NCI-H1930 (cell line): ENCODE data around the gene GFRA4.

Source experiments
- DNase-seq, 2 experiments: peaks; one replicate each; lab custom pipeline; 2025; lab: John Stamatoyannopoulos, UW

The GFRA4 gene

DNA sequence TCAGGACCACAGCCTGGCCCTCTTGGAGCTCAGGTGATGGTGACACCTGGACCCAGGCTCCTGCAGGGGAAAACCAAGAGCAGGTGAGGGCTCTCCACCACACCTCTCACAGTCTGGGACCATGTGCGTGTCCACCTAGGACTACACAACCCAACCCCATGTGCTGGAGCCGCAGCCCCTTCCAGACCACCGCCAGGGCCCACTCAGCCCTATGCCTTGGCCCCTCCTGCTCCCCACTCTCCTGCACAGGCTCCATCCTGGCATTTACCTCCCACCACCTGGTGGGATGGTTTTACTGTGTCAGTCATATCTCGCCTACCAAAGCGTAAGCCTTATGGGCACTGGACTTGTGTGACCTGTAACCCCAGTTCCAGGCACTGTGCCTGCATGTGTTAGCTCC lies 31.7 kb upstream of the GFRA4 start:
- DNase-seq = no peak

DNA sequence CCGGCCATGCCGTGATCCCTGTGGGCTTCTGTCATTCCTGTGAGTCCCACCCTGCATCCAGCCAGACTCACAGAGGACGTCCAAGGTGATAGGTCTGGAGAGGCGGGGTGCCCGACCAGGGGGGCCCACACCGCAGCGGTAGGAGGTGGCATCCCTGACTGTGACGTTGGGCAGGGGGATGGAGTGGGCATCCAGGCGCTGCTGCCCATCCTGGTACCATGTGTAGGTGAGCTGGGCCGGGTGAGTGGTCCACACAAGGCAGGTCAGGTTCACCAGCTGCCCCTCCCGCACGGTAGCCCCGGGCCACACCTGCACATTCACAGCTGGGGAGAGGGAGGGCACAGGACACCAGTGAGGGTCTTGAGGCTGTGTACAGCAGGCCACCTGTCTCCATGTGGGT lies 30.2 kb upstream of the GFRA4 start:
- DNase-seq = no peak

DNA sequence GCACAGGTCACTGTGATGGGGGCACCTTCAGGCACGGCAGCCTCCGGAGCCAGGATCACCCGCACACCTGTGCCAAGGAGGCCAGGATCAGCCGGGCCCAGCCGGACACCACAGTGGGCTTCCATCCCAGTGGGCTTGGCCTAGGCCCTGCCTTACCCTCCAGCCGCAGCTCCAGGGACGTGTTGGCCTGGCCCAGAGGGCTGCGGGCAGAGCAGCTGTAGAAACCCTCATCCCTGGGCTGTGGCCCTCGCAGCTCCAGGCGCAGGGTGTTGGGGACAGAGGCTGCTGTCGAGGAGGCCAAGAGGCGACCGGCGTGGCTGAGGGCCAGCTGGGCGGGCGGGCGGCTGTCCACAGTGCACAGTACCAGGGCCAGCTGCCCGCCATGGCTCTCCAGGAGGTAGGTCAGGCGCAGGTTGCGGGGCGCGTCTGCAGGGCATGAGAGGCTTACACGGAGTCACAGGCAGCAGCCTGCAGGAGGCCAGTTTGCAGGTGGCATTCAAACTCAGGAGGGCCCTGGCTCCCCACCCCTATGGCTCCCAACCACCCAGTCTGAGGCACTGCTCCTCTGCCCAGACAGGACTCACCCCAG lies 29.6 kb upstream of the GFRA4 start:
- no peak for DNase-seq

DNA sequence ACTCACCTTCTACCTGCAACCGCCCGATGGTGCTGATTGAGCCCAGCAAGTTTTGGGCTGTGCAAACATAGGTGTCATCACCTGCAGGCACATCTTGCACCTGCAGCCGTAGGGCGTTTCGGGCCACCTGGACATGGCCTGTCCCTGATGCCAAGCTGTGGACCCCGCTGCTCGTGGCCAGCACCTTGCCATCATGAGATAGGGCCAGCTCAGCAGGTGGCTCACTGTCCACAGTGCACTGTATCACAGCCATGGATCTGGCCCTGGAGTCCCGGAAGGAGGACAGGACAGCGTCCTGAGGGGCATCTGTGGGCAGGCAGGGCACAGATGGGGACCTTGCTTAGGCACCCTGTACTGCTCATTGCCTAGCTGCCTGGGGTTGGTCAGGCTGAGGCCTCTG lies 28.7 kb upstream of the GFRA4 start:
- no peak for DNase-seq

DNA sequence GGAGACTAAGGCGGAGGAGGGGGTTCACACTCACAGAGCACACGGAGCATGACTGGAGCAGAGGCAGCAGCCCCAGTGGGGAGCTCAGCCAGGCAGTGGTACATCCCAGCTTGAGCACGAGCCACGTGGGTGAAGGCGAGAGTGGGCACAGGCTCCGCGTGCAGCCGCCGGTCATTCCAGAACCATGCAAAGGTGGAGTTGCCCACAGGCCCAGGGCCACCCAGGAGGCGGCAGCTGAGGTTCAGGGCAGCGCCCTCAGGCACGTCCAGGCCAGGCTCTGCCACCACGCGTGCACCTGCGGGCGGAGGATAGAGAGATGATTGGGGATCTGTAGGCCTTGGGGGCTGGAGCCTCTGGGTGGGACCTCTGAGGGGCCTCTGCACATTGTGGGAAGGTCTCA lies 28.1 kb upstream of the GFRA4 start:
- DNase-seq = no peak

- no peak for DNase-seq
Observed at GRCh38 chr20:3690413-3690812, 27.2 kb upstream of the GFRA4 start.

GRCh38 chr20:3689978-3690377 lies 26.8 kb upstream of the GFRA4 start:
- DNase-seq = no peak

GRCh38 chr20:3687655-3688054 lies 24.5 kb upstream of the GFRA4 start:
- no peak for DNase-seq

DNA sequence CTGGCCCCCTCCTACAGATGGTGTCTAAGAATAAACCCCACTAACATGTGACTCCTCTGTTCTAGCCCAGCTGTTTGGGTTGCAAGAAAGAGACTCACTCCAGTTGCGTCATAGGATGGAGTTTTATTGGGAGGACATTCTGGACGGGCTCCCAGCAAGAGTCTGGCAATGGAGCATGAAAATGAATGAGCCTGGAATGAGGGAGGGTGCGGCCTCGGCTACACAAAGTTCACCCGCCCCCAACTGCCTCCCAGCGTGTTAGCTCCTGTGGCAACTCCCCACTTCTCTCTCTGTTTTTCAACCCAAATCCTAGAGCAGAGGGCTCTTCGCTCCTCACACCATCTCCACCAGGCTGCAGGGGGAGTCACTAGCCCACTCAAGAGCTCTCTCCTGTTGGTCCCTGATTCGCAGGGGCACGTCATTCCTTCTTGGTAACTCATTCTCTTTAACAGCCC lies 23.7 kb upstream of the GFRA4 start:
- no peak for DNase-seq

- no peak for DNase-seq
Observed at GRCh38 chr20:3686421-3686820, 23.2 kb upstream of the GFRA4 start.

DNA sequence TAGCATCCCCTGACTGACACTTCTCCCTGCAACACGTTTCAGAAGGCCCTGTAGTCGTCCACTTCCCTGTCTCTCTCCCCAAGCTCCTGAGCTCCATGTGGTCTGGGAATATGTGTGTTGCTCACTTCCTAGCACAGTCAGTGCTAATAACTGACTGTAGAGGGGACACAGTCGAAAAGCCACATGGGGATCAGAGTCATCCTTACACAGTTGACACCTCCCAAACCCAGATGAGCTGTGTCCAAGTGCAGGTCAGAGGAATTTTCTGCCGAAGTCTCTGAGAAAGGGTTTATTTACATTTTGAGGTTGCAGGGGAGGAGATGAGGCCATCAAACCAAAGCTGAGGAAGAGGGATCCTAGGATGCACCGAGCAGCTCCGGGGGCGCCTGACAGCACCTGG lies 22.1 kb upstream of the GFRA4 start:
- DNase-seq = no peak

DNA sequence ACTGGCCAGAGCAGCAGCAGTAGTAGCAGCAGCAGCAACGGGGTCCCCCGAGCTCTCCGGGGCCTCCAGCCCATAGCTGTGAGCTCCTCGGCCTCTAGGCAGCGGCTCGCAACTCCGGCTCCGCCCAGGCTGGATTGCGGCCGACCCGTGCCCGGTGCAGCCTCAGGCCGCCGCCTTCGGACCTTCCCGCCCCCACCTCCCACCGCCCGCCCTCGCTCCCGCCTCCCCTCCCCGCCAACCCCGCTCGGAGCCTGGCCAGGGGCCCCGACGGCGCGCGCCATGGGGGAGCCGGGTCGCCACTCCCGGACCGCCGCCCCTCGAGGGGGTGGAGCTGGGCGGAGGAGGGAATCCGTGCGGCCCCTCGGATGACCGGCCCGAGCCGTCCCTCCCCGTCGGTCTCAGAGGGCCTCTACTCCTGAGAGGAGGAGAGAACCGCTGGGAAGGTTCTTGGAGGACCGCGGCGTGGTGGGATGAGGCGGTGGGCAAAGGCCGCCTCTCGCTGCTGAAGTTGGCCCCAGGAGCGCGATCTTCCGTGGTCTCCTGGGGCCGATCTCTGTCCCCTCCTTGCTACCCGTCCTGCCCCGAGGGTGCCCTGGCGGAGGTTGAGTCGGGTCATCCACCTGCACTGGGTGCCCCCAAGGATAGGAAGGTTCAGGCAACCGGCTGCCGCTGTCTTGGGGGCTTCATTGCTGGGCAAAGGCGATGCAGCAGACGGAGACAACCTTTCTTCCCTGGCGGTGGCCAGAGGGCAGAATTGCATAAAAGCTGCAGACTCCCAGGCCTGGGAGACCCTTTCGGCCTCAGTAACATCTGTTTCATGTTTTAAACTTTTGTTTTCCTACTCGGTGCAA lies 19.0 kb upstream of the GFRA4 start, which contains the start of gene ADAM33:
ADAM33 (minus strand) TSS at position 80 of the 851 bp plus-strand sequence; CDS start at position 74, 6 bp downstream.
- no peak for DNase-seq

DNA sequence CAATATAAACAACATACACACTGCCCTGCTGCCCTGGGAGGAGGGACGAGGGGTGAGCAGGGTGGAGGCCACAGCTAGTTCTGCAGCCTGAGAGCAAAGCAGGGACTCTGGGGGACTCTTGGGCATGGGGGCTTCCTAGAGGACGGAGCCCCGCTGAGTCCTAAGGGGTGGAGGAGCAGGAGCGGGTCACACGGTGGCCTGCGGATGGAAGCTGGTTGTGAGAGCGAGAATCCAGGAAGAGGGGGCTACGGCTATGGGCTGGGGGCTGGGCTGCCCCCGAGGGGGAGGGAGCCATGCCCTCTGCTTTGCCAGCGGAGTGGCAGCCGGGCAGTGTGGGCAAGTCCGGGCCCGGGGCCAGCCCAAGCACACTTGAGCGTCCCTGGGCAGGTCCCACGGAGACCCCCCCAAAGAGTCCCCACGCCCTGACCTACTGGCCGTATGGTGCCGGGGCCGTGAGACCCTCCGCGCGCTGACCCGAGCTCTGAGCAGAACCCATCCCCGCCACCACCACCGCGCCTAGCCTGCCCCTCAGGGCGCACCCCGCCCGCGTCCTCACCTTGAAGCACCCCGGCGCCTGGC lies 18.2 kb upstream of the GFRA4 start:
- no peak for DNase-seq

GRCh38 chr20:3680701-3681351 lies 17.6 kb upstream of the GFRA4 start:
- DNase-seq = no peak

- DNase-seq = no peak
Observed at GRCh38 chr20:3679749-3680700, 16.8 kb upstream of the GFRA4 start.

GRCh38 chr20:3678856-3679720 lies 15.9 kb upstream of the GFRA4 start:
- DNase-seq = no peak

GRCh38 chr20:3678198-3678597 lies 15.0 kb upstream of the GFRA4 start:
- DNase-seq = no peak

DNA sequence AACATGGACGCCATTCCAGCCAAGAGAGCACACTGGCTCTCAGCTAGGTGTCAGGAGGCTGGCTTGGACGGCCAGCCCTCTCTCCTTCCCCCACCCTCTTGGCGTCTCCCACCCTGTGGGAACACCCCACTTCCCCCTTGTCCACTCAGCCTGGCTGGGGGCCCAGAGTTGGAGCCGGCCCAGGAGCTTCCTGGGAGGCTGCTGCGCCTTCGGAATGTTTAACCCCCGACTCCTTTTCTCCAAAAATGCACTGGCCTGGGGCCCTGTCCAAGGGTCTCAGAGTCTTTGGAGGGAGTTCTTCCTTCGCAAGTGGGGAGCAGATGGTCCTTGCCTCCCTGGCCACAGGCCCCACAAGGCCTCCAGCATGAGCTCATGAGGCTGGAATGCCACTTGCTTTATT lies 14.5 kb upstream of the GFRA4 start:
- no peak for DNase-seq

GRCh38 chr20:3674995-3675900 lies 12.0 kb upstream of the GFRA4 start:
- no peak for DNase-seq
